GM19467 (cell line): ENCODE measurements around the gene CARD10.
"Not testable (repeated sequence)": the region's sequence is repeated elsewhere in the genome, so short reads cannot be mapped to it uniquely, and the experiment has no call there.

Experiments used
- ATAC-seq: cut with Tn5 transposase; IDR thresholded peaks from one replicate; pipeline ENCODE4 v1.9.1; 2021; ENCODE audit warnings: mild to moderate bottlenecking, moderate library complexity; ENCODE audit not compliant: unreplicated experiment

CARD10 gene

GRCh38 chr22:37527081-37527752 is 8.0 kb upstream of the CARD10 start:
- not testable (repeated sequence) for ATAC-seq

DNA sequence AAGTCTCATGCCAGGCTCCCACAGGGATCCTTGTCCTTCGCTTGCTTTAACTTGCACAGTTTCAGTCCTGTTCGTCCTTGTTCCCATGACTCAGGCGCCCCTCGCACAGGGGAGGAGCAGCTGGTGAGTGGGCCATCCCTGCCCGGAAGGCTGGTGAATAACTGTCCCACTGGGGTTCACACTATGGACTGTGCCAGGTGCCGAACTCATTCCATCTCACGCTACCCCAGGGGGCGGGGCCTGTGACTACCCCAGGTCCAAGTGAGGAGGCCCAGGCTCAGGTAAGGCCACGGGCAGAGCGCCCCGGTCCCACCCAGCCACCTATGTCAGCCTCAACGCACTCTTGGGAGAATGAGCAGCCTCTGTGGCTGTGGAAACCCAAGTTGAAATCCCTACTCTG is 7.2 kb upstream of the CARD10 start:
- ATAC-seq, result no peak

DNA sequence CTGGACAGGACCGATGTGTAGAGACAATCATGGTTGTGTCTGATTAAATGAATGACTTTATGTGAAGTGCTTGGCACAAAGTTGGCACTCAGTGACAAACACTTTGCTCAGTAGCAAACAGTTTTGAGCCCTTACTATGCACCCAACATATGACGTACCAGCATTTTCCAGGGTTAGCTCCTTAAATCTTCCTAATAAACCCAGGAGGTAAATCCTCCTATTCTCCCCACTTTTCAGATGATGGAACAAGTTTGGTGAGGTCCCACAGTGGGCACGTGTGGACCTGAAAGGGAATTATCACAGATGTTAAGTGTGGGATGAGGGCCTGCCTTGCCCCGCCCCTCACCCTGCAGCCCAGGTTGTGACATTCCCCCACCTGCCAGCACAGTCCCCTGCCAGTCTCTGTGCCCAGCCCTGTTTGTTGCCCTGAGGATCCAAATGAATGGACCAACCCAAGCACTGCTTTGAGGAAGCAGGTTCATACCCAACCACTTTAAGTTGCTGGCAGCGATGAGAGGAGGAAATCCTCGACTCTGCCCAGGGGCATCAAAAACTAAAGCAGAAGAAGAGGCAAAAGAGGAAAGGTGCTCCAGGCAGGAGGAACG is 6.6 kb upstream of the CARD10 start:
- no peak for ATAC-seq

DNA sequence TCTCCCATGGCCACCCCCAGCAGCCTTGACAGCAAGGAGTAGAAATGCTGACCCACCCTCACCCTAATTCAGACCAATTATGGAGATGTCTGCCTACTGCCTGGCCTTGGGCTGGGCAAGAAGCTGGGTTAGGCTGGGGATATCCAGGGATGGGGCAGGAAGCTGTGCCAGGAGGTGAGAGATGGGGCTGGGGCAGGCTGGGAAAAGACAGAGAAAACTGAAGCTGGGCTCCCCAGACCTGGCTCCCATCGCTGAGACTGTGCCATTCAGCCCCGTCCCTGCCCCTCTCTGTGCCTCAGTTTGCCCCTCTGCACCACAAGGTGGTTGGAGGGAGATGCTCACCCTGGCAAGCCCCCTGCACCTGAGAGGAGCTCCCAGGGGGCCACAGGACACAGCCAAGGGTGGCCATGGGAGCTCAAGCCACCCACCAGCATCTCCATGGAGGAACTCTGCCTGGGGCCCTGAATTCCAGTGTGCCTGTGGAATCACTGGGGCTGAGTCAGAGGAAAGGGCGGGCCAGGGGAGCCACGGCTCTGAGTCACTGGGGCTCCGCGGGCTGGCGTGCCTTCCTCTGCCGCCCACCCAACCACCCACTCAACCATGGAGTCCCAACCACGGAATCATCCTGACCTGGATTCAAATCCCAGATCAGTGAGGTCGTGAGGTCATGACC is 6.0 kb upstream of the CARD10 start:
- ATAC-seq, result no peak

DNA sequence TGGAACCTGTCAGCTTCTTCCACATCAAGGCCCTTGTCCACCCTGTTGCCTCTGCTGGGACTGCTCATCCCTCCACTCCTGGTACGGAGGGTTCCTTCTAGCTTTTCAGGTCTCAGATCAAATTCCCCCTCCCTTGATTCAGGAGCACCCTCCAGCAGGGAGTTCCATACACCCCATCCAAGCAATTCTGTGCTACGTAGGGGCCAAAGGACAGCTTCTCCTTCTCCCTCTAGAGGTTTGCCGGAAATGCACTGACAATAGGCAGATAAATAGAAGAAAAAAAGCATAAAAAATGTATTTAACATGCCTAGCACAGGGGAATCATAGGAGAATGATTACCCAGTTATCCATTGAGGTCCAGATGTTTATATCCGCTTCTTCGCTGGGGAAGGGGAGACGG is 3.3 kb upstream of the CARD10 start:
- ATAC-seq, result no peak

DNA sequence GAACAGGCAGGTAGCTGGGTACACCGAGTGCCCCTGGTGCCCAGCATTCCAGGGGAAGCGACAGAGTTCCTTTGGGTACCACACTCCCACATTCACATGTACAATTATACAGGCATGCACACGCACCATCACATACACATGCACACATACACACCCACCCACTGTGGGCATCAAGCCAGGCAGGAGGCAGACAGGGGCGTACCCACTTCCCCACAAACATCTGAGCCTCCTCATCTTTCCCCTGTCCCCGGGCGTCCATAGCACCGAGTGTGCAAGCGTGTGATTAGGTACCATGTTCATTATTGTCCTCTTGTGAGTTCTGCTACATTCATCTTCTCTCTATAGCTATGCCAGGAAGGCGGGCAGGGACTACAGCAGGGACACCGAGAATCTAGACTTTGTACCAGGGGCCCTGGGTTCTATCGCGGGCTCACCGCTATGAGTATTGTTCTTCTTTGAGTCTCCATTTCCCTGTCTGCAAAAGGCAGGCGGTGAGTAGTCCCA is 2.1 kb upstream of the CARD10 start:
- ATAC-seq, result no peak

GRCh38 chr22:37520776-37521191 is 1.6 kb upstream of the CARD10 start:
- no peak for ATAC-seq

DNA sequence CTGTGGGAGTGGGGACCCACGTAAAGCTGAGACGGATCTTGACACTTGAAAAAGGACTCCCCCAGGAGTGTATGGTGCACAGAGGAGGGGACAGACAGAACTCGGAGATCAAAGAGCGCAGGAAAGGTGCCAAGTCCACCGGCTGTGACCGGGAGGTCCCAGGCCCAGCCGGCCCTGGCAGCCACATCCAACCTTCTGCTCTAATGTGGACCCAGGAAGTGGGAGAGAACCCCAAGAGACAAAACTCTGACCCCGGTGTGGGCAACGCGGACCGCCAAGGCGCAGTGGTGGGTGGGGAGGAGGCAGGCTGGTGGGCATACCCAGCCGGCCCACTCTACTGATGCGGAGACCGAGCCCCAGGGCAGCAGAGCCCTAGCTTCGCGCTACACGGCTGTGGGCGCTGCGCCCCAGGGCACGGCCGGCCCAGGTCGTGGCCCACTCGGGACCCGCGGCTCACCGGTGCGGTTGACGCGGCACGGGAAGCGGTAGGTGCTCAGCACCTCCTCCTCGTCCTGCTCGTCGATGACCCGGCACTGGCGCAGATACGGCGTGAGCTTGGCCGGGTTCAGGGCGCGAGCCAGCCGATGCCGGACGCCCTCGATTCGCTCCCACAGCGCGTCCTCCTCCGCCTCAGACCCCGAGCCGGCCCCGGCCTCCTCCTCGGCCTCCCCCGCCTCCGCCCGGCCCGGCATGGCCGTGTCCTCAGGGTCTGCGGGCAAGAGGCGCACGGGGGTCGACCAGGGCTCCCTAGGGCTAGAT is 527 bp downstream of the CARD10 start:
- no peak for ATAC-seq

- ATAC-seq, result no peak
Observed at GRCh38 chr22:37517826-37518450, 1.3 kb downstream of the CARD10 start.

GRCh38 chr22:37516456-37516855 is 2.8 kb downstream of the CARD10 start:
- no peak for ATAC-seq

DNA sequence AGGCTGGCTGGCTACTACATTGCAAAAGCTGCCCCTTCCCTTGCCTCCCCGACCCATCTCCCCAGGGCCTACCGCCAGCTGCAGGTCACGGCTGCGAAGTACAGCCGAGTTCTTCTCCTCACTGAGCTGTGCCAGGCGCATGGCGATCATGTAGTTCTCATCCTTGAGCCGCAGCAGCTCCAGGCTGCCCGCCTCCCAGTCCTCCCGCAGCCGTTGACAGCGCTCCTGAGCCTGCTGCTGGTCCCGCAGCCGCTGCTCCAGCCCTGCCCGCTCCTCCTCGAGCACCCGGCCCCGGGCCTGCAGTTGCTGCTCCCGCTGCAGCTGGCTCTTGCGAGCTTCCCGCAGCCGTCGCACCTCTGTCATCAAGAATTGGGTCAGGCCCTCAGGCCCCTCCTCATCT is 3.3 kb downstream of the CARD10 start:
- ATAC-seq, result no peak

GRCh38 chr22:37514526-37515051 is 4.6 kb downstream of the CARD10 start:
- ATAC-seq, result no peak

DNA sequence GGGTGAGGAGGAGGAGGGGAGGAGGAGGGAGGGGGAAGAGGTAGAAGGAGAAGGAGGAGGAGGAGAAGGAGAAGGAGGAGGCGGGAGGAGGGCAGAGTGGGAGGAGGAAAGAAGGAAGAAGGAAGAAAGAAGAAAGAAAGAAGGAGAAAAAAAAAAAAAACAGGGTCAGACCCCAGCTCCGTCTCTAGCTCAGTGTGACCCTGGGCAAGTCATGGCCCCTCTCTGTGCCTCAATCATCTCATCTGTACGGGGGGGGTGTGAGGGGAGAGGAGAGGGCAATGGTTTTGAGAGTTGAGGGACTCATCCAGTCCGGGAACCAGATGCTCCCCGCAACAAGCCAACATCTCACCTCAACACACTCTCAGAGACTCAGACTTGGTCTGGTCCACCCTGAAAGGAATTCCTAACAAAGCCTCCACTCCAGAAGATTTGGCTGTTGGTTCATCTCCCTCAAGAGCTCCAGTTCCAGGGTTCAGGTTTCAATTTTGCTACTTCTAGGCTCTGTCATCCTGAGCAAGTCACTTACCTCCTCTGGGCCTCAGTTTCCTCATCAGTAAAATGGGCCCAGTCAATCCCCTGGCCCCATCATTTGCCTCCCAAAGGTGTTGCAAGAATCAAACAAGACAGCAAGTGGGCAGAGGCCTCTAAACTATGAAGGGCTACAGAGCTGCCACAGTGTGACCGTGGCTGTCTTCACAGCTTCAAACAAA is 7.7 kb downstream of the CARD10 start:
- ATAC-seq, result no peak

- ATAC-seq, result no peak
Observed at GRCh38 chr22:37510091-37510490, 9.1 kb downstream of the CARD10 start.

DNA sequence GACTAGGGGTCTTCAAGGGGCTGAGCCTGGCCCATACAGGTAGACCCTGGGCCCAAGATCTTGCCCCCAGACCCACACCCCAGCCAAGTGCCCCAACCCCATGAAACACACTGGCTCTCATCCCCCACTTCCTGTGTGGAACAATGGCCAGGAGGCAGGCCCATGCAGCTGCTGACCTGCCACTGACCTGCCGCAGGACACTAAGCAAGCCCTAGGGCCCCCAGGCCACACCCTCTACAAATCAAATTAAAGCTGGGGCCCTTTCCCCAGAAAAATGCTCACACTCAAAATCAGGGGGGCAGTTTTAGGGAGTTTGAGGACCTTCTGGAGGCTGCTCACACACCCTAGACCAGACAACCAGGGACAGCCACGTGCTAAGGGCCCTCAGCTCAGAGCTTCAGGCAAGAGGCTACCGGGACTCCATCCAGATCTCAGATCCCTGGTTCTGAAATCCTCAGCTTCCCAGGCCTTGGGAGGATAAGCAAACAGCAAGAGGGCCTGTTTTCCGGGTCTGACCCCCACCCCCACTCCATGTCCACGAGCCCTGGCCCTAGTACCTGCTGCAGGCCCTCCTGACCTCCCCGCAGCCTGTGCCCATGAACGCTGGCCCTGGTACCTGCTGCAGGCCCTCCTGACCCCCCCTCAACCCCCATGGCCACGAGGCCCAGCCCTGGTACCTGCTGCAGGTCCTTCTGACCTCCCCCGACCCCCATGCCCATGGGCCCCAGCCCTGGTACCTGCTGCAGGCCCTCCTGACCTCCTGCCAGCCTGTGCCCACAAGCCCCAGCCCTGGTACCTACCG is 10.0 kb downstream of the CARD10 start:
- ATAC-seq, result no peak

GRCh38 chr22:37508431-37508992 is 10.7 kb downstream of the CARD10 start:
- ATAC-seq, result no peak

DNA sequence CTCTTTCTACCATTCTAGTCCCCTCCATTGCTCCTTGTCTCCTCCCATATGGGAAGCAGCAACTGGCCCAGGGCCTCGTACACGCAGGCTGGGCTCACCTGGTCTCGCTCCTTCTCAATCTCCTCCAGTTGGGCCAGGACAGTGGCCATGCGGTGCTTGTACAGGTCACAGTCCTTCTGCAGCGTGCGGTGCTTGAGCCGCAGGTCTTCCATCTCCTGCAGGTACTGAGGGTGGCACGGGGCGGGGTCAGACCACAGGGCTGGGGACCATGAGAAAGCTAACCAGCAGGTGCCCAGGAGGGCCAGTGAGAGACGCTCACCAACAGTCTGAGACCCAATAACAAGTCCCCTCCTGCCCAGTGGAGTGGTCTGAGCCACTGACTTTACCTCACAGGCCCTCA is 11.5 kb downstream of the CARD10 start:
- ATAC-seq, result no peak

DNA sequence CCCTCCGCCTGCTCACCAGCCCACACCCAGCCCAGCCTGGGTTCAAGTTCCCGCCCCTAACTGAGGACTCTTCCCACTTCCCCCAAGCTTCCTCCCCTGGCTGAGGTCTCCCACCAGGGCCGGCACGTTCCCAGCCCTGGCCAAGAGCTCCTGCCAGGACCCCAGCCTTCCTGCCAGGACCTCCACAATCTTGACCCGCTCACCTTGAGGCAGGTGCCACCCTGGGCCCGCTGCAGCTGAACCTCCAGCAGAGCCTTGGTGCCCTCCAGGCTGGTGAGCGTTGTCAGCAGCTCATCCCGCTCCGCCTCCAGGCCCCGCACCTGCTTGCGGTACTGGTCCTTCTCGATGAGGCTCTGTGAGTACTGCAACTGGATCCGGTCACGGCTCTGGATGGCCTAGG is 13.2 kb downstream of the CARD10 start:
- ATAC-seq, result no peak

- no peak for ATAC-seq
Observed at GRCh38 chr22:37505565-37505964, 13.7 kb downstream of the CARD10 start.
